ENCODE results near the gene BLOC1S5.

The BLOC1S5 gene

GRCh38 chr6:7974565-7974937, 89.6 kb downstream of the BLOC1S5 start:
- no peak for DNase-seq (ENCODE audit: low read depth)
- no peak for TF ChIP-seq MAX (IDR thresholded peaks at IDR 0.05; ENCODE audit: low read depth, low read length)
- no peak for TF ChIP-seq CTCF (IDR thresholded peaks at IDR 0.05; ENCODE audit: low read depth, low read length)
- TF ChIP-seq MYC (IDR thresholded peaks at IDR 0.05; ENCODE audit: low read depth, low read length), result no peak
- no peak for TF ChIP-seq POLR2A (IDR thresholded peaks at IDR 0.05; ENCODE audit: extremely low read depth, insufficient read length)
- no peak overlapping the region for H3K4me3 ChIP-seq (ENCODE audit: low read depth, low read length)

GRCh38 chr6:7973584-7973983, 90.6 kb downstream of the BLOC1S5 start:
- TF ChIP-seq POLR2A (IDR thresholded peaks at IDR 0.05; ENCODE audit: extremely low read depth, insufficient read length), result no peak
- TF ChIP-seq MYC (IDR thresholded peaks at IDR 0.05; ENCODE audit: low read depth, low read length), result no peak
- TF ChIP-seq MAX (IDR thresholded peaks at IDR 0.05; ENCODE audit: low read depth, low read length), result no peak
- no peak for TF ChIP-seq CTCF (IDR thresholded peaks at IDR 0.05; ENCODE audit: low read depth, low read length)
- no peak overlapping the region for H3K4me3 ChIP-seq (ENCODE audit: low read depth, low read length)
- DNase-seq (ENCODE audit: low read depth), result no peak

GRCh38 chr6:7971499-7971898, 92.7 kb downstream of the BLOC1S5 start:
- no peak overlapping the region for H3K4me3 ChIP-seq (ENCODE audit: low read depth, low read length)
- TF ChIP-seq MAX (IDR thresholded peaks at IDR 0.05; ENCODE audit: low read depth, low read length) (no peak), MYC (IDR thresholded peaks at IDR 0.05; ENCODE audit: low read depth, low read length) (no peak)
- DNase-seq (ENCODE audit: low read depth), result no peak

- no peak overlapping the region for H3K4me3 ChIP-seq (ENCODE audit: low read depth, low read length)
- no peak for TF ChIP-seq CTCF (IDR thresholded peaks at IDR 0.05; ENCODE audit: low read depth, low read length)
- no peak for TF ChIP-seq MYC (IDR thresholded peaks at IDR 0.05; ENCODE audit: low read depth, low read length)
- TF ChIP-seq MAX (IDR thresholded peaks at IDR 0.05; ENCODE audit: low read depth, low read length), result no peak
- DNase-seq (ENCODE audit: low read depth), result no peak
Observed at GRCh38 chr6:7970616-7971015, 93.6 kb downstream of the BLOC1S5 start.
